Fibroblast of lung (primary cell): ENCODE measurements around the gene OS9.

Experiments
- EZH2 ChIP-seq: IDR thresholded peaks from 2 replicates; pipeline ENCODE4 v1.5.1; 2012; ENCODE audit warnings: low read length, control low read depth, mild to moderate bottlenecking; ENCODE audit errors: missing control alignments
- TF ChIP-seq, protein P1 (sequence below), 2 donors: IDR thresholded peaks in 1 of 2; conservative IDR thresholded peaks in 1 of 2; 1 replicate in 1 of 2; 2 replicates in 1 of 2; pipeline ENCODE4 v1.5.1; 2011 to 2012; ENCODE audit warnings: low read length in 2 of 2, control low read depth in 1 of 2, inconsistent platforms in 1 of 2, low read depth in 1 of 2, mild to moderate bottlenecking in 1 of 2

GRCh38 chr12:57744194-57744776 is 50.4 kb downstream of the OS9 start:
- no peak for TF ChIP-seq EZH2
- TF ChIP-seq, protein P1, sequence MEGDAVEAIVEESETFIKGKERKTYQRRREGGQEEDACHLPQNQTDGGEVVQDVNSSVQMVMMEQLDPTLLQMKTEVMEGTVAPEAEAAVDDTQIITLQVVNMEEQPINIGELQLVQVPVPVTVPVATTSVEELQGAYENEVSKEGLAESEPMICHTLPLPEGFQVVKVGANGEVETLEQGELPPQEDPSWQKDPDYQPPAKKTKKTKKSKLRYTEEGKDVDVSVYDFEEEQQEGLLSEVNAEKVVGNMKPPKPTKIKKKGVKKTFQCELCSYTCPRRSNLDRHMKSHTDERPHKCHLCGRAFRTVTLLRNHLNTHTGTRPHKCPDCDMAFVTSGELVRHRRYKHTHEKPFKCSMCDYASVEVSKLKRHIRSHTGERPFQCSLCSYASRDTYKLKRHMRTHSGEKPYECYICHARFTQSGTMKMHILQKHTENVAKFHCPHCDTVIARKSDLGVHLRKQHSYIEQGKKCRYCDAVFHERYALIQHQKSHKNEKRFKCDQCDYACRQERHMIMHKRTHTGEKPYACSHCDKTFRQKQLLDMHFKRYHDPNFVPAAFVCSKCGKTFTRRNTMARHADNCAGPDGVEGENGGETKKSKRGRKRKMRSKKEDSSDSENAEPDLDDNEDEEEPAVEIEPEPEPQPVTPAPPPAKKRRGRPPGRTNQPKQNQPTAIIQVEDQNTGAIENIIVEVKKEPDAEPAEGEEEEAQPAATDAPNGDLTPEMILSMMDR (conservative IDR thresholded peaks at IDR 0.05 in 1 of 2, IDR thresholded peaks at IDR 0.05 in 1 of 2; ENCODE audit: low read depth in 1 of 2, low read length in 2 of 2), result no peak
